ENCODE data around the gene ZKSCAN4. TPM values are rescaled to one million over a fixed set of nuclear protein-coding genes. Genes with fewer than 3 reads are reported as not detected.

ZKSCAN4 gene
- total RNA-seq, 2 donors from 2014 or later, result 5.1 to 7.6 TPM

DNA sequence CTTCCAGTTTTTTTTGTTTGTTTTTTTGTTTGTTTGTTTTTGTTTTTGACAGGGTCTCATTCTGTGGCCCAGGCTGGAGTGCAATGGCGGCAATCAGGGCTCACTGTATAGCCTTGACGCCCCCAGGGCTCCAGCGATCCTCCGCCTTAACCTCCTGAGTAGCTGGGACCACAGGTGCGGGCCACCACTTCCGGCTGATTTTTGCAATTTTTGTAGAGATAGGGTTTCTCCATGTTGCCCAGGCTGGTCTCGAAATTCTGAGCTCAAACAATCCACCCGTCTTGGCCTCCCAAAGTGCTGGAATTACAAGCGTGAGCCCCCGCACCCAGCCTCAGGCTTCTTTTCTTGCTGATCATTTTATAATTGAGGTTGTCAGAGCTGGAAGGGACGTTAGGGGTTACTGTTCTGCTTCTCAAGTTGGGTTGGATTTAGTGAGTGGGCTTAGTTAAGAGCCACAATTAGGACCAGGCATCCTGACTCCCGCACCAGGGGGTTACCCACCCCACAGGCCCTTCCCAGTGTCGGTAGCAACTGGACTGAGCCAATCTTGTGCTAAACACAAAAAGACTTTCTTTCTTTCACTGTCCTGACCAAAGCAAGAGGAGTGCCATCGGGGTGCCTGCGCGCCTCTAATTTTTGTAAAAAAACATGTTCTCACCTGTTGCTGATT, 40.1 kb downstream of the ZKSCAN4 start:
- Mint-ChIP-seq H3K4me1 (ENCODE audit: low read depth) (peaks cover 40% of the 10 kb centered on the region), H3K36me3 (ENCODE audit: insufficient read depth in 2 of 2) (peaks cover 2 to 4% of the 10 kb centered on the region in 2 donors), H3K9me3 (no peaks in the 10 kb centered on the region), H3K4me3 (peak overlapping the region; percentile 85 to 86), H3K27me3 (ENCODE audit: low read depth) (peaks cover 91% of the 10 kb centered on the region), H3K27ac (peak overlapping the region; percentile 79)
- DNase-seq (peak in 1 of 2 donors; percentile 22), ATAC-seq (replicated peaks in 1 of 2) (peak in 1 of 2 donors; percentile 40)

DNA sequence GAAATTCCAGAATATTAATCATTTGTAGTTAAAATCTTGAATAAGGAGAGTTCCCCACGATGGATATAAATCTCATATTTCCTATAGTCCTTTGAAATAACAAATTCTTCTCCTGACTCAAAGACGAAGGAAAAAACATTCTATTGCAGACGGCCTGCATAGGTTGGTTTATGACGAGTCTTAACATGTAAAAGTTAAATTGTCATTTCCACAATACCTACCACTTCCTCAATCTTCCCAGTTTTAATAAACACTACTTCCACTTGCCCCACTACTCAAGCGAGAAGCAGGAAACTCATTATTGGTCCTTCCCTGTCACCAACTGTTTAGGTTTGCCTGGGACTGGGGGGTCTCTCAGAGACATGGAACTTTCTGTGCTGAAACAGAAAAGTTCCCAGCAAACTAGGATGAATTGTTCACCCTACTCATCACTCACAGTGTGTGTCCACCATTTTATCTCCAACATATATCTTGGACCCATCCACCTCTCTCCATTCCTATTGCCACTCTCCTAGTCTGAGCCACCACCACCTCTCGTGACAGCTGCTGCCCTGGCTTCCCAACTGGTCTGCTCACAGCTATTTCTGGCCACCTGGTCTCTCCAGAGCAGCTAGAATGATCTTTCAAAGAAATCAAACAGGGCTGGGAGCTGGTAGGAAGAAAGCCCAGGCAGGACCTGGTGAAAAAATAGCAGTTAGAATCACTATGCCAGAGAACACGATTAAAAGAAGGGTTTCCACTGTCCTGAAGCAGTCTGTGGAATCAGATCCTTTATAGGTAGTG, 42.1 kb downstream of the ZKSCAN4 start:
- Mint-ChIP-seq H3K4me1 (ENCODE audit: low read depth) (peaks cover 40% of the 10 kb centered on the region), H3K36me3 (ENCODE audit: insufficient read depth in 2 of 2) (peaks cover 2 to 7% of the 10 kb centered on the region in 2 donors), H3K4me3 (no peak overlapping the region), H3K27ac (no peak overlapping the region), H3K9me3 (peaks cover 0 to 1% of the 10 kb centered on the region in 2 donors), H3K27me3 (ENCODE audit: low read depth) (peaks cover 94% of the 10 kb centered on the region)
- ATAC-seq (replicated peaks in 1 of 2), result no peak
- DNase-seq, result no peak

DNA sequence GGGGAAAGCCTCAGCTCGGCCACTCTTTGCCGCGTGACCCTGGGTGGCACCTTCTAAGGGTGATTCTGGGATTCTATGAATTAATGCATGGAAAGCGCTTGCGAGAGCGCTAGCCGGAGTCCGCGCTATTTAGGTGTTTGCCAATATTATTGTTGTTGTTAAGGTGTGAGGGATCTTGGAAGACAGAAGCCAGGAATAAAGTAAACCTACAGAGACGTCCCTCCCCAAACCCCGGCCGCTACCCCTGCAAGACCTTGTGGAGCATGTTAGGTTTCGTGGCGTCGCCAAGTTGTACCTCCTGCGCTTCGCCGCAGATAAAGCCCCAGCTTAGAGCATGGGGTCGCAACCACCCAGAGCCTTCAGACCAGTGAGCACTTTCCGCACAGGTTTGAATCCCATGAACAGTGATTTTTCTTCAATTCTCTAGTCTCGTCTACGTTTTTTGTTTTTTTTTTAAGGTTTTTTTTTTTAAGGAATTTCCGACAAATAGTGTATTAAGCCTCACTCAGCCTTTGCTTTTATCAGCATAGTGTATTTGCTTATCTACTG, 43.9 kb downstream of the ZKSCAN4 start:
- Mint-ChIP-seq H3K27me3 (ENCODE audit: low read depth) (peaks cover 90% of the 10 kb centered on the region), H3K4me3 (peak overlapping the region; percentile 94), H3K9me3 (peaks cover 0 to 1% of the 10 kb centered on the region in 2 donors), H3K4me1 (ENCODE audit: low read depth) (peaks cover 38% of the 10 kb centered on the region), H3K36me3 (ENCODE audit: insufficient read depth in 2 of 2) (peaks cover 2 to 8% of the 10 kb centered on the region in 2 donors), H3K27ac (no peak overlapping the region)
- DNase-seq (no peak), ATAC-seq (replicated peaks in 1 of 2) (no peak)

DNA sequence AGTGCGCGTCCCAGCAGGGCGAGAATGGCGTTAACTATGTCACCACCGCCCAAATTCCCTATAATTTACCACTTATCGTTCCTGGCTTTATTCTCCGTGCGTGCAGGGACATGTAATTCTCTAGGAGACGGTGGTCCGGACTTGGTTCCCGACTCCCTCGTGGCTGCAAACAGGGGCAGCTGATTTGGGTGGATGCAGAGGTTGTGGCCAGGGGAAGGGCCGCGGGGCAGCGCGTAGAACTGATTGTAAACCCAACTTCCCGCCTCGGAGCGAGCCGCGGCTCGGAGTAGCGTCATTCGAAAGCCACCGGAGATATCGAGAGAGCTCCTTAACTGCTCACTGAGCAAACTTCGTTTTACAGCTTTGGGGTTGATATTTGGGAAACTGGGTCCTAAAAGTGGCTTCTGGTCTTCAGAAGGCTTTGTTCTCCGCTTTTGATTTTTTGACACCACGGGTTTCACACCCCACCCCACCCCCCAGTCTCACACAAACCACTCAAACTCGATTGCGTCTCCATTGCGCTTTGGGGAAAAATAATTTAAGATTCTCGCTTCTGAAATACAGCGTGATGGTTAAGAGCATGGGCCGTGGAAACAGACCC, 44.5 kb downstream of the ZKSCAN4 start:
- Mint-ChIP-seq H3K36me3 (ENCODE audit: insufficient read depth in 2 of 2) (peaks cover 2 to 8% of the 10 kb centered on the region in 2 donors), H3K27ac (no peak overlapping the region), H3K27me3 (ENCODE audit: low read depth) (peaks cover 85% of the 10 kb centered on the region), H3K4me1 (ENCODE audit: low read depth) (peaks cover 33% of the 10 kb centered on the region), H3K4me3 (peak overlapping the region; percentile 94), H3K9me3 (peaks cover 0 to 1% of the 10 kb centered on the region in 2 donors)
- DNase-seq, result peak; percentile 43 to 49
- ATAC-seq (replicated peaks in 1 of 2), result peak; percentile 75 to 76

DNA sequence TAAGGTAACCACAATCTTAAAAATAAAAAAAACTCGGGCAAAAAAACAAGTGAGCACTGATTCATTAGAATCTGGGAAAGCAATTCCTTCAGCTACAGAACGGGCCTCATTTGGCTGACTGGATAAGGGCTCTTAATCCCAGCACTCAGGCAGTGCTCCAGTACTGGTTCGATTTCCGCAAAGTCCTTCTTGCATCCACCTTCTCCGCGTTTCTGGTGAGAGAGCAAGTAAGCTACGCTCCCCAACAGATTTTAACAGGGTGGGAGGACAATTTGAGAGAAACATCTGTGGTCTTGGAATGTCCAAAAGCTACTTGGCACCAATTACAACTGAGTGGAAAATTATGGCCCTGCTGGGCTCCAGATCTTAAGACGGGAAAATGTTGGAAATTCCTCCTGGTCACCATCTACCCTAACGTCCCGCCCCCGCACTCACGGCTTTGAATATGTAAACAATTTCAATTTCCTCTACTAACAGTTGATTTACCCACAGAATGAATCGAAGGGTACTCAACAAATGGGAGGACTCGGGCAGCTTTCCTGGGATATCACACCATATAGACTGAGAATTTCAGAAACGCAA, 45.0 kb downstream of the ZKSCAN4 start:
- Mint-ChIP-seq H3K9me3 (peaks cover 0 to 1% of the 10 kb centered on the region in 2 donors), H3K27me3 (ENCODE audit: low read depth) (peaks cover 79% of the 10 kb centered on the region), H3K4me1 (ENCODE audit: low read depth) (peaks cover 27% of the 10 kb centered on the region), H3K27ac (no peak overlapping the region), H3K4me3 (peak overlapping the region; percentile 94), H3K36me3 (ENCODE audit: insufficient read depth in 2 of 2) (peaks cover 2 to 8% of the 10 kb centered on the region in 2 donors)
- ATAC-seq (replicated peaks in 1 of 2) (no peak), DNase-seq (no peak)

DNA sequence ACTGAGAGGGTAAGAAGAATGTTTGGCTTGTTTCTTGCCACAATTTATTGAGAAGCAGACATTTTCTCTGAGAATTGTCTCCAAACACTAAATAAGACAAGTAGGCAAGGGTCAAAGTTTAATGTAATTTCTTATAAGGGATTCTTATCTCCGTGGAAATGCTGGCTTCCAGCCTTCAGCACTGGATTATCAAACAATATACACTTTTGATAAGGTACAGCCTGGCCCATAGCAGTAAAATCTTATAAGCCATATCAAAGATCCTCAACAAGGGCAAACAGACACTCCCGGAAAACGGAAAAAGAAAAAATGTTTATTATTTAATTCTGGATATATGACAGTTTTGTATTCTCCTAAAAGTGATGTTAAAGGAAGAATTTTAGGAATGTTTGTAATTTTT, 45.5 kb downstream of the ZKSCAN4 start:
- Mint-ChIP-seq H3K27me3 (ENCODE audit: low read depth) (peaks cover 74% of the 10 kb centered on the region), H3K4me1 (ENCODE audit: low read depth) (peaks cover 22% of the 10 kb centered on the region), H3K4me3 (peak overlapping the region in 1 of 2 donors; percentile 37), H3K27ac (no peak overlapping the region), H3K36me3 (ENCODE audit: insufficient read depth in 2 of 2) (peaks cover 0 to 8% of the 10 kb centered on the region in 2 donors), H3K9me3 (peaks cover 0 to 1% of the 10 kb centered on the region in 2 donors)
- no peak for ATAC-seq (replicated peaks in 1 of 2)
- DNase-seq, result no peak

DNA sequence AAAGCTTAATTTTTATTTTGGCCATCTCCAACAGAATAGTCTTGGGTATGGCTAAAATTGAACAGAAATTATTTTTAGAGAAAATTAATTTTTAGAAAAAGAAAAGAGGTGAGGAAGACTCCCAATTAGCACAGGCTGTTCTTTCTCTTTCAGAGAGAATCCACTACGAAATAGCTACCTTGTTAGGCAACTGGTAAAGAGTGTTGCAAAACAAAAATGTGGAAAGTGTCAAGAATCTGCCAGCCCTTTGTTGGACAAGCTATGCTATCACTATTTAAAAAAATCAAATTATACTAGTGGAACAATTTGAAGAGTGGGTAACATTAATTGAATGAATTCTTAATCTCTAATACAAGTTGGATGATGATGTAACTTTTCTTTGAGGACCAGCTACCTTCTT, 46.2 kb downstream of the ZKSCAN4 start:
- H3K27me3 Mint-ChIP-seq (ENCODE audit: low read depth), result peaks cover 68% of the 10 kb centered on the region

DNA sequence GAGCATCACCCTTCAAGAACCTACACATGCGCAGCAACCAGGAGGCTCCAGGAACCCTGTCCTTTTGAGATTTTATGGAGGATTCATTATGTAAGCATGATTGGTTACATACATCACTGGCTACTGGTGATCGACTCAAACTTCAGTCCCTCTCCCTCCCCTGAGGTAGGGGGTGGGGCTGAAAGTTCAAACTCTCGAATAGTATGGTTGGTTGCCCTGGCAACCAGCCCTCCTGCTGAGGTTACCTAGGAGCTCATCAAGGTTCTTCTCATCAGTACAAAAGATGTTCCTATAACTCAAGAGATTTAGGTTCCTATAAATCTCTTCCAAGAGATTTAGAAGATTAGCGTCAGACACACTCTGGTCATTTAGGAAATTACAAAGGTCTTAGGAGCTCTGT, 48.9 kb downstream of the ZKSCAN4 start:
- peaks cover 11 to 20% of the 10 kb centered on the region in 2 donors for H3K36me3 Mint-ChIP-seq (ENCODE audit: insufficient read depth in 2 of 2)
- peaks cover 11% of the 10 kb centered on the region for H3K4me1 Mint-ChIP-seq (ENCODE audit: low read depth)
- ATAC-seq (replicated peaks in 1 of 2), result no peak
- no peak overlapping the region for H3K4me3 Mint-ChIP-seq
- DNase-seq, result no peak
- H3K9me3 Mint-ChIP-seq, result peaks cover 13 to 15% of the 10 kb centered on the region in 2 donors
- peaks cover 66% of the 10 kb centered on the region for H3K27me3 Mint-ChIP-seq (ENCODE audit: low read depth)
- no peak overlapping the region for H3K27ac Mint-ChIP-seq

More for the DNA sequence above, 46.2 kb downstream of the ZKSCAN4 start:
- Mint-ChIP-seq H3K4me1 (ENCODE audit: low read depth) (peaks cover 21% of the 10 kb centered on the region), H3K4me3 (no peak overlapping the region), H3K9me3 (peaks cover 0 to 1% of the 10 kb centered on the region in 2 donors), H3K36me3 (ENCODE audit: insufficient read depth in 2 of 2) (peaks cover 0 to 8% of the 10 kb centered on the region in 2 donors), H3K27ac (no peak overlapping the region)
- no peak for ATAC-seq (replicated peaks in 1 of 2)
- no peak for DNase-seq

DNA sequence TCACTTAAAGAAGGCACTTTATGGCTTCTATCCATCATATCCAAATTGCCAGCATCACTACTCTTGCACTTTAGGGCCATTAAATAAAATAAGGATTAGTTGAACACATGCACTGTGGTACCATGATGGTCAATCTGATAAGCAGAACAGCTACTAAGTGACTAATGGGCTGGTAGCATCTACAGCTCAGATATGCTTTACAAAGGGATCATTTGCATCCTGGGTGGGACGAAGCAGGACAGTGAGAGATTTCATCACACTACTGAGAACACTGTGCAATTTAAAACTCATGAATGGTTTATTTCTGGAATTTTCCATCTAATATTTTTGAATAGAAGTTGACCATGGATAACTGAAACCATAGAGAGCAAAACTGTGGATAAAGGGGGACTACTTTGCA, 52.0 kb downstream of the ZKSCAN4 start:
- no peak overlapping the region for H3K27ac Mint-ChIP-seq
- no peaks in the 10 kb centered on the region for H3K4me1 Mint-ChIP-seq (ENCODE audit: low read depth)
- ATAC-seq (replicated peaks in 1 of 2) (no peak), DNase-seq (no peak)
- peaks cover 23 to 29% of the 10 kb centered on the region in 2 donors for H3K36me3 Mint-ChIP-seq (ENCODE audit: insufficient read depth in 2 of 2)
- peaks cover 22 to 25% of the 10 kb centered on the region in 2 donors for H3K9me3 Mint-ChIP-seq
- no peak overlapping the region for H3K4me3 Mint-ChIP-seq
- peaks cover 65% of the 10 kb centered on the region for H3K27me3 Mint-ChIP-seq (ENCODE audit: low read depth)

Other genes with a start within 250 kb of the ZKSCAN4 start
- gene ZNF165, start 171.7 kb downstream of the ZKSCAN4 start, total RNA-seq, result 1 to 10 TPM; 5.1 to 6.1 TPM
- 1 to 10 TPM; 5.1 to 7.9 TPM for gene ZSCAN16, start 127.7 kb downstream of the ZKSCAN4 start, total RNA-seq
- gene ZKSCAN8, start 110.4 kb downstream of the ZKSCAN4 start, total RNA-seq, result 10 to 100 TPM; 29.8 to 32.0 TPM
- gene ZSCAN9, start 27.0 kb downstream of the ZKSCAN4 start, total RNA-seq, result 1 to 10 TPM; 7.5 to 9.2 TPM
- under 1 TPM in 1 of 2 donors, not detected in 1; 0.14 TPM for gene NKAPL, start 7.0 kb upstream of the ZKSCAN4 start, total RNA-seq
- 10 to 100 TPM; 10.1 to 10.7 TPM for gene ZSCAN26, start 14.9 kb upstream of the ZKSCAN4 start, total RNA-seq
- gene PGBD1, start 29.3 kb upstream of the ZKSCAN4 start, total RNA-seq, result 1 to 10 TPM; 4.7 to 5.9 TPM
- 1 to 10 TPM; 1.5 to 2.1 TPM for gene ZSCAN31, start 83.9 kb upstream of the ZKSCAN4 start, total RNA-seq
- gene ZKSCAN3, start 97.7 kb upstream of the ZKSCAN4 start, total RNA-seq, result 1 to 10 TPM; 3.3 to 5.2 TPM
- gene ZSCAN12, start 147.5 kb upstream of the ZKSCAN4 start, total RNA-seq, result 1 to 10 TPM; 5.6 to 6.4 TPM
- 1 to 10 TPM; 2.5 to 4.3 TPM for gene ZSCAN23, start 191.2 kb upstream of the ZKSCAN4 start, total RNA-seq